Measurements from ENCODE around the gene MYMK. TPM values are rescaled to one million over a fixed set of nuclear protein-coding genes. Genes with fewer than 3 reads are reported as not detected.

MYMK gene
- total RNA-seq, 3 donors from 2014 or later (not counting 1 experiment from before 2014, with no cell fraction given), result not detected

GRCh38 chr9:133547116-133547515 is 22.4 kb upstream of the MYMK start:
- Histone ChIP-seq H3K36me3 (ENCODE audit: control insufficient read depth, insufficient read depth, low read length) (no peaks in the 10 kb centered on the region), H3K4me1 (ENCODE audit: control insufficient read depth, insufficient read depth, low read length) (no peaks in the 10 kb centered on the region), H3K4me3 (ENCODE audit: low read length) (no peak overlapping the region), H3K27ac (ENCODE audit: low read length) (no peak overlapping the region), H3K9me3 (ENCODE audit: control insufficient read depth, insufficient read depth, low read length) (no peaks in the 10 kb centered on the region), H3K27me3 (ENCODE audit: control insufficient read depth, insufficient read depth, low read length) (no peaks in the 10 kb centered on the region)
- H3K9me3 Mint-ChIP-seq, result no peaks in the 10 kb centered on the region
- no peaks in the 10 kb centered on the region for H3K4me1 Mint-ChIP-seq
- intact Hi-C loops (cut with micrococcal nuclease), result no loop called here
- no peak overlapping the region for H3K4me3 Mint-ChIP-seq
- peaks cover 3 to 8% of the 10 kb centered on the region in 2 donors for H3K27me3 Mint-ChIP-seq (ENCODE audit: low read depth in 2 of 2)
- 86% methylated on average over 15 of the region's 15 CpGs for WGBS (ENCODE audit: insufficient coverage)
- ATAC-seq (no peak), DNase-seq (no peak)
- no peak for TF ChIP-seq CTCF (IDR thresholded peaks at IDR 0.05)
- no peak overlapping the region for H3K27ac Mint-ChIP-seq
- no peaks in the 10 kb centered on the region for H3K36me3 Mint-ChIP-seq

- no peaks in the 10 kb centered on the region for H3K36me3 Mint-ChIP-seq
- no peaks in the 10 kb centered on the region for H3K4me1 Mint-ChIP-seq
- DNase-seq, result no peak
- TF ChIP-seq CTCF (IDR thresholded peaks at IDR 0.05), result no peak
- no peaks in the 10 kb centered on the region for H3K36me3 ChIP-seq (ENCODE audit: control insufficient read depth, insufficient read depth, low read length)
- intact Hi-C loops (cut with micrococcal nuclease), result no loop called here
- H3K9me3 Mint-ChIP-seq, result no peaks in the 10 kb centered on the region
- no peak overlapping the region for H3K4me3 ChIP-seq (ENCODE audit: low read length)
- H3K4me1 ChIP-seq (ENCODE audit: control insufficient read depth, insufficient read depth, low read length), result no peaks in the 10 kb centered on the region
- no peak overlapping the region for H3K27ac Mint-ChIP-seq
- 77% methylated on average over 8 of the region's 8 CpGs for WGBS (ENCODE audit: insufficient coverage)
- H3K9me3 ChIP-seq (ENCODE audit: control insufficient read depth, insufficient read depth, low read length), result no peaks in the 10 kb centered on the region
- H3K4me3 Mint-ChIP-seq, result no peak overlapping the region
- no peak for ATAC-seq
- H3K27me3 Mint-ChIP-seq (ENCODE audit: low read depth in 2 of 2), result peaks cover 2 to 8% of the 10 kb centered on the region in 2 donors
- no peaks in the 10 kb centered on the region for H3K27me3 ChIP-seq (ENCODE audit: control insufficient read depth, insufficient read depth, low read length)
- H3K27ac ChIP-seq (ENCODE audit: low read length), result no peak overlapping the region
These were observed 21.5 kb upstream of the MYMK start for GRCh38 chr9:133546287-133546680.

GRCh38 chr9:133545494-133546286 is 20.9 kb upstream of the MYMK start:
- Mint-ChIP-seq H3K4me3 (no peak overlapping the region), H3K27ac (no peak overlapping the region), H3K4me1 (no peaks in the 10 kb centered on the region), H3K9me3 (no peaks in the 10 kb centered on the region), H3K36me3 (no peaks in the 10 kb centered on the region), H3K27me3 (ENCODE audit: low read depth in 2 of 2) (peaks cover 2% of the 10 kb centered on the region in 2 donors)
- no peak overlapping the region for H3K27ac ChIP-seq (ENCODE audit: low read length)
- no peaks in the 10 kb centered on the region for H3K27me3 ChIP-seq (ENCODE audit: control insufficient read depth, insufficient read depth, low read length)
- H3K36me3 ChIP-seq (ENCODE audit: control insufficient read depth, insufficient read depth, low read length), result no peaks in the 10 kb centered on the region
- peaks cover 2% of the 10 kb centered on the region for H3K4me1 ChIP-seq (ENCODE audit: control insufficient read depth, insufficient read depth, low read length)
- 86% methylated on average over 23 of the region's 25 CpGs for whole genome bisulfite sequencing (ENCODE audit: insufficient coverage)
- ATAC-seq, result no peak
- no peak overlapping the region for H3K4me3 ChIP-seq (ENCODE audit: low read length)
- TF ChIP-seq CTCF (IDR thresholded peaks at IDR 0.05), result no peak
- no peaks in the 10 kb centered on the region for H3K9me3 ChIP-seq (ENCODE audit: control insufficient read depth, insufficient read depth, low read length)
- DNase-seq, result no peak
- intact Hi-C loops (cut with micrococcal nuclease), result no loop called here
